Peyer's patch (tissue), 4 donors: ENCODE results near the gene RCOR3. TPM values are rescaled to one million over a fixed set of nuclear protein-coding genes. Genes with fewer than 3 reads are reported as not detected.
A peak's percentile ranks its signal among the peaks of the same experiment; 100 is the strongest.
"Not testable (repeated sequence)": the region's sequence is repeated elsewhere in the genome, so short reads cannot be mapped to it uniquely, and the experiment has no call there.

ENCODE experiments used
- DNase-seq, 3 donors: peaks; one replicate each; pipeline ENCODE4 v3.0.0-alpha.2; 2017 to 2019
- H3K27ac ChIP-seq, 4 donors: fragments of 200-600 bp; sonication (generic); one replicate each; pipeline ENCODE4 v1.5.1; 2016 to 2019
- H3K27me3 ChIP-seq, 2 donors: fragments of 200-600 bp; sonication (generic); one replicate each; pipeline ENCODE4 v1.5.1; 2019
- H3K36me3 ChIP-seq, 3 donors: fragments of 200-600 bp; sonication (generic); one replicate each; pipeline ENCODE4 v1.5.1; 2016 to 2019
- H3K4me1 ChIP-seq, 4 donors: fragments of 200-600 bp; sonication (generic); one replicate each; pipeline ENCODE4 v1.5.1; 2016 to 2019
- H3K4me3 ChIP-seq, 4 donors: fragments of 200-600 bp; sonication (generic); 1 replicate in 3 of 4; 2 replicates in 1 of 4; pipeline ENCODE4 v1.5.1; 2016 to 2019; ENCODE audit warnings: mild to moderate bottlenecking in 1 of 4
- H3K9me3 ChIP-seq, 4 donors: fragments of 200-600 bp; sonication (generic); one replicate each; pipeline ENCODE4 v1.5.1; 2016 to 2019; ENCODE audit warnings: mild to moderate bottlenecking in 1 of 4
- POLR2A ChIP-seq, 2 donors: fragments of 450-650 bp; IDR thresholded peaks; one replicate each; pipeline ENCODE4 v1.5.1; 2017; ENCODE audit warnings: antibody characterized with exemption in 2 of 2, mild to moderate bottlenecking in 2 of 2, moderate library complexity in 2 of 2
- total RNA-seq, 4 donors: library from RNA; depleted of rRNA; stranded (reverse); fragments of >200 nt; gene quantifications; one replicate each; pipeline ENCODE4 v1.1.0, GENCODE V29; 2016
- TF ChIP-seq, protein P1 (sequence below), 6 experiments: fragments of 450-650 bp in 4 of 6; fragments of 200-600 bp in 2 of 6; sonication (generic) in 1 of 6; IDR thresholded peaks; one replicate each; pipeline ENCODE4 v1.5.1; 2017 to 2019; ENCODE audit warnings: antibody characterized with exemption in 6 of 6, mild to moderate bottlenecking in 3 of 6, moderate library complexity in 1 of 6

Gene RCOR3
- total RNA-seq, 4 donors from 2014 or later = 69.3 to 95.4 (median 74.7) TPM

DNA sequence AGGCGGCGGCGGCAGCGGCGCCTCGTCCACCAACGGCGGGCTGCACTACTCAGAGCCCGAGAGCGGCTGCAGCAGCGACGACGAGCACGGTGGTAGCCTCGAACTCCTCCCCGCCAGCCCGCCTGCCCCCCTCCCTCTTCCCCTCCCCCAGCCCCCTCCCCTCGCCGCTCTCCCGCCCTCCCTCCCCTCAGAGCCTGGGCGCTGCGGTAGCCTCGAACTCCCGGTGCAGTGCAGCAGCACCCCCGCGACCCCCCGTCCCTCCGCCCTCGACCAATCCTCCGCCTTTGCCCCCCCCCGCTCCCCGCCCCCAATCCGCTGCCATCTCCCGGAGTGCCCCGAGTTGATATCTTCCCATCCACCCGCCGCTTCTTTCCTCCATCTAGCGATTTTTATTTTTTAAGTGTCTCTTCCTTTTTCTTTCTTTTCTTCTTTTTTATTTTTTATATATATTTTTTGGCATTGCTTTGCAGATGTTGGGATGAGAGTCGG, 516 bp downstream of the RCOR3 start:
- H3K27me3 ChIP-seq = no peaks in the 10 kb centered on the region
- H3K4me1 ChIP-seq = peaks cover 0 to 19% (median 3%) of the 10 kb centered on the region in 4 donors
- H3K27ac ChIP-seq = peak overlapping the region; percentile 93 to 100 (median 98)
- no peaks in the 10 kb centered on the region for H3K36me3 ChIP-seq
- peak overlapping the region; percentile 82 to 94 (median 86) for H3K4me3 ChIP-seq
- TF ChIP-seq, protein P1, sequence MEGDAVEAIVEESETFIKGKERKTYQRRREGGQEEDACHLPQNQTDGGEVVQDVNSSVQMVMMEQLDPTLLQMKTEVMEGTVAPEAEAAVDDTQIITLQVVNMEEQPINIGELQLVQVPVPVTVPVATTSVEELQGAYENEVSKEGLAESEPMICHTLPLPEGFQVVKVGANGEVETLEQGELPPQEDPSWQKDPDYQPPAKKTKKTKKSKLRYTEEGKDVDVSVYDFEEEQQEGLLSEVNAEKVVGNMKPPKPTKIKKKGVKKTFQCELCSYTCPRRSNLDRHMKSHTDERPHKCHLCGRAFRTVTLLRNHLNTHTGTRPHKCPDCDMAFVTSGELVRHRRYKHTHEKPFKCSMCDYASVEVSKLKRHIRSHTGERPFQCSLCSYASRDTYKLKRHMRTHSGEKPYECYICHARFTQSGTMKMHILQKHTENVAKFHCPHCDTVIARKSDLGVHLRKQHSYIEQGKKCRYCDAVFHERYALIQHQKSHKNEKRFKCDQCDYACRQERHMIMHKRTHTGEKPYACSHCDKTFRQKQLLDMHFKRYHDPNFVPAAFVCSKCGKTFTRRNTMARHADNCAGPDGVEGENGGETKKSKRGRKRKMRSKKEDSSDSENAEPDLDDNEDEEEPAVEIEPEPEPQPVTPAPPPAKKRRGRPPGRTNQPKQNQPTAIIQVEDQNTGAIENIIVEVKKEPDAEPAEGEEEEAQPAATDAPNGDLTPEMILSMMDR (IDR thresholded peaks at IDR 0.05) = no peak
- TF ChIP-seq POLR2A (IDR thresholded peaks at IDR 0.05) = no peak
- no peaks in the 10 kb centered on the region for H3K9me3 ChIP-seq
- DNase-seq = peak in 1 of 3 donors; percentile 64

GRCh38 chr1:211260141-211261107, 1.3 kb downstream of the RCOR3 start:
- DNase-seq = peak; percentile 83 to 90 (median 84)
- Histone ChIP-seq H3K9me3 (no peaks in the 10 kb centered on the region), H3K27ac (peak overlapping the region; percentile 93 to 100 (median 98)), H3K4me3 (peak overlapping the region; percentile 82 to 94 (median 86)), H3K4me1 (peaks cover 0 to 19% (median 3%) of the 10 kb centered on the region in 4 donors), H3K27me3 (no peaks in the 10 kb centered on the region), H3K36me3 (peaks cover 0 to 3% (median 0%) of the 10 kb centered on the region in 3 donors)
- TF ChIP-seq, protein P1 (IDR thresholded peaks at IDR 0.05) = peak in 1 of 6 experiments; percentile 7
- TF ChIP-seq POLR2A (IDR thresholded peaks at IDR 0.05) = peak; percentile 3 to 47

DNA sequence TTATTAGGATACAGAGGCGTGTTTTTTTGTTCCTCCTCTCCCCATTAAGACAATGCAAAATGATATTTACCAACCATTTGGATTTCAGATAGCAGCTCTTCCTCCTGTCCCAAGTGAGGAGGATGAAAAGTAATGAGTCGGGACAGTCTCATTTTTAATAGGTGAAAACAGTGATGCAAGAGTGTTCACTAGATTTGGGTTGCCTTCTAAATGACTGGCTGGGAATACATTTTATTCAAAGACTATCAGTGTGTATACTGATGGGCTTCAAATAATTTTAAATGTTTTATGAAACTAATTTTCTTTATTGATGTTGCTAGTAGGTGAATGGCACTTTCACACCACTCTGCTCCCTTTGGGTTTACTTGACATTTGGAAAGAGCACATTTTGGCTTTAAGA, 2.1 kb downstream of the RCOR3 start:
- no peak for DNase-seq
- H3K9me3 ChIP-seq = no peaks in the 10 kb centered on the region
- no peaks in the 10 kb centered on the region for H3K27me3 ChIP-seq
- peak overlapping the region in 2 of 4 donors; percentile 98 to 100 for H3K27ac ChIP-seq
- peaks cover 0 to 6% (median 0%) of the 10 kb centered on the region in 3 donors for H3K36me3 ChIP-seq
- H3K4me3 ChIP-seq = peak overlapping the region in 3 of 4 donors; percentile 83 to 94 (median 88)
- TF ChIP-seq, protein P1 (IDR thresholded peaks at IDR 0.05) = no peak
- TF ChIP-seq POLR2A (IDR thresholded peaks at IDR 0.05) = no peak
- peaks cover 0 to 19% (median 3%) of the 10 kb centered on the region in 4 donors for H3K4me1 ChIP-seq

DNA sequence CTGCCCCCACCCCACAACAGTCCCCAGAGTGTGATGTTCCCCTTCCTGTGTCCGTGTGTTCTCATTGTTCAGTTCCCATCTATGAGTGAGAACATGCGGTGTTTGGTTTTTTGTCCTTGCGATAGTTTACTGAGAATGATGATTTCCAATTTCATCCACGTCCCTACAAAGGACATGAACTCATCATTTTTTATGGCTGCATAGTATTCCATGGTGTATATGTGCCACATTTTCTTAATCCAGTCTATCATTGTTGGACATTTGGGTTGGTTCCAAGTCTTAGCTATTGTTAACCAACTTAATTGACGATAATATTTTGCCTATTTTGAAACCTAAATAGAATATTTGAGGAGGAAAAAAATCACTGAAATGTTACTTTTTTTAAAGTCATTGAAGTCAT, 3.9 kb downstream of the RCOR3 start:
- not testable (repeated sequence) for H3K4me1 ChIP-seq, H3K27me3 ChIP-seq, H3K9me3 ChIP-seq, DNase-seq, H3K4me3 ChIP-seq, H3K27ac ChIP-seq
- peaks cover 0 to 13% (median 0%) of the 10 kb centered on the region in 3 donors for H3K36me3 ChIP-seq

- TF ChIP-seq, protein P1 (IDR thresholded peaks at IDR 0.05) = no peak
- no peak for TF ChIP-seq POLR2A (IDR thresholded peaks at IDR 0.05)
- Histone ChIP-seq H3K9me3 (no peaks in the 10 kb centered on the region), H3K27ac (no peak overlapping the region), H3K4me1 (no peaks in the 10 kb centered on the region), H3K36me3 (peaks cover 0 to 38% (median 3%) of the 10 kb centered on the region in 3 donors), H3K4me3 (no peak overlapping the region), H3K27me3 (no peaks in the 10 kb centered on the region)
- DNase-seq = no peak
Observed at GRCh38 chr1:211267204-211267857, 8.2 kb downstream of the RCOR3 start.
